ENCODE data around the gene CFAP90. TPM values are rescaled to one million over a fixed set of nuclear protein-coding genes. Genes with fewer than 3 reads are reported as not detected.

Gene CFAP90
- polyA plus RNA-seq, 1 donor from 2014 or later = 0.45 TPM

- Histone ChIP-seq H3F3A (ENCODE audit: insufficient read depth, low read length, poor library complexity, severe bottlenecking) (no peaks in the 10 kb centered on the region), H3K36me3 (ENCODE audit: insufficient read depth, low read length) (no peaks in the 10 kb centered on the region), H3K27ac (ENCODE audit: low read length) (no peak overlapping the region), H3K9me2 (ENCODE audit: insufficient read depth, low read length) (no peaks in the 10 kb centered on the region), H3K9ac (ENCODE audit: low read length) (no peak overlapping the region), H3K4me3 (ENCODE audit: low read length) (peak overlapping the region; percentile 63), H2AFZ (ENCODE audit: low read depth, low read length) (no peak overlapping the region), H3K27me3 (ENCODE audit: insufficient read depth, low read depth, low read length) (peaks cover 15% of the 10 kb centered on the region), H3K9me3 (ENCODE audit: low read length) (no peaks in the 10 kb centered on the region), H4K20me1 (ENCODE audit: insufficient read depth) (no peaks in the 10 kb centered on the region), H3K4me2 (ENCODE audit: low read length) (no peak overlapping the region), H3K79me2 (replicated peaks; ENCODE audit: insufficient read depth, low read length) (no peaks in the 10 kb centered on the region)
- no peak for TF ChIP-seq EP300 (conservative IDR thresholded peaks at IDR 0.05; ENCODE audit: poor library complexity, severe bottlenecking)
- TF ChIP-seq, protein P1, sequence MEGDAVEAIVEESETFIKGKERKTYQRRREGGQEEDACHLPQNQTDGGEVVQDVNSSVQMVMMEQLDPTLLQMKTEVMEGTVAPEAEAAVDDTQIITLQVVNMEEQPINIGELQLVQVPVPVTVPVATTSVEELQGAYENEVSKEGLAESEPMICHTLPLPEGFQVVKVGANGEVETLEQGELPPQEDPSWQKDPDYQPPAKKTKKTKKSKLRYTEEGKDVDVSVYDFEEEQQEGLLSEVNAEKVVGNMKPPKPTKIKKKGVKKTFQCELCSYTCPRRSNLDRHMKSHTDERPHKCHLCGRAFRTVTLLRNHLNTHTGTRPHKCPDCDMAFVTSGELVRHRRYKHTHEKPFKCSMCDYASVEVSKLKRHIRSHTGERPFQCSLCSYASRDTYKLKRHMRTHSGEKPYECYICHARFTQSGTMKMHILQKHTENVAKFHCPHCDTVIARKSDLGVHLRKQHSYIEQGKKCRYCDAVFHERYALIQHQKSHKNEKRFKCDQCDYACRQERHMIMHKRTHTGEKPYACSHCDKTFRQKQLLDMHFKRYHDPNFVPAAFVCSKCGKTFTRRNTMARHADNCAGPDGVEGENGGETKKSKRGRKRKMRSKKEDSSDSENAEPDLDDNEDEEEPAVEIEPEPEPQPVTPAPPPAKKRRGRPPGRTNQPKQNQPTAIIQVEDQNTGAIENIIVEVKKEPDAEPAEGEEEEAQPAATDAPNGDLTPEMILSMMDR (IDR thresholded peaks at IDR 0.05; ENCODE audit: poor library complexity, severe bottlenecking) = peak; percentile 33
Measured at GRCh38 chr5:7851240-7851592, 283 bp upstream of the CFAP90 start.

- peak overlapping the region; percentile 49 for H3K9ac ChIP-seq (ENCODE audit: low read length)
Measured at GRCh38 chr5:7849681-7850394, 1.1 kb downstream of the CFAP90 start.

More at GRCh38 chr5:7849681-7850394, 1.1 kb downstream of the CFAP90 start:
- Histone ChIP-seq H3K27ac (ENCODE audit: low read length) (no peak overlapping the region), H3K9me2 (ENCODE audit: insufficient read depth, low read length) (no peaks in the 10 kb centered on the region), H2AFZ (ENCODE audit: low read depth, low read length) (peak overlapping the region; percentile 30), H3K27me3 (ENCODE audit: insufficient read depth, low read depth, low read length) (peaks cover 15% of the 10 kb centered on the region), H3F3A (ENCODE audit: insufficient read depth, low read length, poor library complexity, severe bottlenecking) (no peaks in the 10 kb centered on the region), H3K79me2 (replicated peaks; ENCODE audit: insufficient read depth, low read length) (no peaks in the 10 kb centered on the region), H3K9me3 (ENCODE audit: low read length) (no peaks in the 10 kb centered on the region), H3K4me2 (ENCODE audit: low read length) (peak overlapping the region; percentile 68), H4K20me1 (ENCODE audit: insufficient read depth) (no peaks in the 10 kb centered on the region), H3K4me3 (ENCODE audit: low read length) (peak overlapping the region; percentile 67), H3K36me3 (ENCODE audit: insufficient read depth, low read length) (no peaks in the 10 kb centered on the region)
- TF ChIP-seq, protein P1 (IDR thresholded peaks at IDR 0.05; ENCODE audit: poor library complexity, severe bottlenecking) = peak; percentile 62
- TF ChIP-seq, protein P2, sequence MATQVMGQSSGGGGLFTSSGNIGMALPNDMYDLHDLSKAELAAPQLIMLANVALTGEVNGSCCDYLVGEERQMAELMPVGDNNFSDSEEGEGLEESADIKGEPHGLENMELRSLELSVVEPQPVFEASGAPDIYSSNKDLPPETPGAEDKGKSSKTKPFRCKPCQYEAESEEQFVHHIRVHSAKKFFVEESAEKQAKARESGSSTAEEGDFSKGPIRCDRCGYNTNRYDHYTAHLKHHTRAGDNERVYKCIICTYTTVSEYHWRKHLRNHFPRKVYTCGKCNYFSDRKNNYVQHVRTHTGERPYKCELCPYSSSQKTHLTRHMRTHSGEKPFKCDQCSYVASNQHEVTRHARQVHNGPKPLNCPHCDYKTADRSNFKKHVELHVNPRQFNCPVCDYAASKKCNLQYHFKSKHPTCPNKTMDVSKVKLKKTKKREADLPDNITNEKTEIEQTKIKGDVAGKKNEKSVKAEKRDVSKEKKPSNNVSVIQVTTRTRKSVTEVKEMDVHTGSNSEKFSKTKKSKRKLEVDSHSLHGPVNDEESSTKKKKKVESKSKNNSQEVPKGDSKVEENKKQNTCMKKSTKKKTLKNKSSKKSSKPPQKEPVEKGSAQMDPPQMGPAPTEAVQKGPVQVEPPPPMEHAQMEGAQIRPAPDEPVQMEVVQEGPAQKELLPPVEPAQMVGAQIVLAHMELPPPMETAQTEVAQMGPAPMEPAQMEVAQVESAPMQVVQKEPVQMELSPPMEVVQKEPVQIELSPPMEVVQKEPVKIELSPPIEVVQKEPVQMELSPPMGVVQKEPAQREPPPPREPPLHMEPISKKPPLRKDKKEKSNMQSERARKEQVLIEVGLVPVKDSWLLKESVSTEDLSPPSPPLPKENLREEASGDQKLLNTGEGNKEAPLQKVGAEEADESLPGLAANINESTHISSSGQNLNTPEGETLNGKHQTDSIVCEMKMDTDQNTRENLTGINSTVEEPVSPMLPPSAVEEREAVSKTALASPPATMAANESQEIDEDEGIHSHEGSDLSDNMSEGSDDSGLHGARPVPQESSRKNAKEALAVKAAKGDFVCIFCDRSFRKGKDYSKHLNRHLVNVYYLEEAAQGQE (IDR thresholded peaks at IDR 0.05; ENCODE audit: borderline replicate concordance) = no peak
- TF ChIP-seq MXI1 (conservative IDR thresholded peaks at IDR 0.05; ENCODE audit: poor library complexity, severe bottlenecking) (no peak), EZH2 (IDR thresholded peaks at IDR 0.05; ENCODE audit: borderline replicate concordance, insufficient read depth, low read length, poor library complexity, severe bottlenecking) (no peak), EP300 (conservative IDR thresholded peaks at IDR 0.05; ENCODE audit: poor library complexity, severe bottlenecking) (no peak), POLR2AphosphoS5 (IDR thresholded peaks at IDR 0.05) (no peak), TAF1 (IDR thresholded peaks at IDR 0.05; ENCODE audit: low read depth) (no peak), SMC3 (conservative IDR thresholded peaks at IDR 0.05; ENCODE audit: poor library complexity) (peak; percentile 65), RAD21 (conservative IDR thresholded peaks at IDR 0.05) (peak; percentile 49)

Measured in neural cell (in vitro differentiated cells).